ENCODE data around the gene HECTD1. TPM values are rescaled to one million over a fixed set of nuclear protein-coding genes. Genes with fewer than 3 reads are reported as not detected.

Gene HECTD1
- total RNA-seq, 1 experiment from 2014 or later = 160 TPM

- H3K36me3 ChIP-seq (ENCODE audit: control insufficient read depth in 1 of 2, insufficient read depth in 2 of 2, low read length in 2 of 2) = peaks cover 35 to 40% of the 10 kb centered on the region in 2 experiments; a peak in 3 of 4 replicates
- BruUV-seq (replicated peaks) = no TSS peak
- POLR2A ChIA-PET = no interaction called here
- intact Hi-C loops (cut with micrococcal nuclease) = no loop called here
- no peaks in the 10 kb centered on the region for H4K20me1 ChIP-seq (ENCODE audit: insufficient read depth)
- H3K9me2 ChIP-seq (ENCODE audit: insufficient read depth) = no peaks in the 10 kb centered on the region
- TF ChIP-seq POLR2A (IDR thresholded peaks at IDR 0.05; ENCODE audit: borderline replicate concordance, extremely low read depth, insufficient read depth, insufficient read length) = no peak
- no peak for TF ChIP-seq MAX (IDR thresholded peaks at IDR 0.05)
- TF ChIP-seq ZNF274 (IDR thresholded peaks at IDR 0.05; ENCODE audit: low read depth, low read length) = no peak
- TF ChIP-seq EZH2phosphoT487 (IDR thresholded peaks at IDR 0.05; ENCODE audit: borderline replicate concordance) = no peak
- no peak for TF ChIP-seq EZH2 (IDR thresholded peaks at IDR 0.05)
- no peak for TF ChIP-seq REST (IDR thresholded peaks at IDR 0.05; ENCODE audit: low read depth)
- no peak for TF ChIP-seq SP1 (IDR thresholded peaks at IDR 0.05; ENCODE audit: low read depth)
- no peak for TF ChIP-seq SIN3A (IDR thresholded peaks at IDR 0.05; ENCODE audit: low read depth)
- TF ChIP-seq POLR2AphosphoS5 (IDR thresholded peaks at IDR 0.05; ENCODE audit: low read depth, low read length) = no peak
- TF ChIP-seq TCF7L2 (IDR thresholded peaks at IDR 0.05; ENCODE audit: borderline replicate concordance, extremely low read depth, insufficient read depth, insufficient read length) = no peak
- no peak for TF ChIP-seq ZFX (IDR thresholded peaks at IDR 0.05)
- TF ChIP-seq ZBTB33 (IDR thresholded peaks at IDR 0.05; ENCODE audit: extremely low read depth, insufficient replicate concordance, low read length) = no peak
- no peak for TF ChIP-seq CTCF (IDR thresholded peaks at IDR 0.05 in 2 of 3, conservative IDR thresholded peaks at IDR 0.05 in 1 of 3; ENCODE audit: borderline replicate concordance in 1 of 3, insufficient read depth in 1 of 3, low read depth in 2 of 3, low read length in 2 of 3)
- TF ChIP-seq ATF3 (IDR thresholded peaks at IDR 0.05) = no peak
- no peak for TF ChIP-seq JUND (IDR thresholded peaks at IDR 0.05)
- no peak for TF ChIP-seq FOSL1 (IDR thresholded peaks at IDR 0.05; ENCODE audit: low read depth)
- ATAC-seq = no peak
- H3K9ac ChIP-seq (ENCODE audit: low read length) = no peak overlapping the region
- RAD21 ChIA-PET (ENCODE audit: low non-redundant PET in 1 of 2, low total read pairs in 2 of 2, uncharacterized antibody in 2 of 2, unreplicated experiment in 2 of 2) = no interaction called here
- H3K9me3 ChIP-seq (ENCODE audit: control insufficient read depth in 1 of 2, insufficient read depth in 1 of 2, low read depth in 1 of 2, low read length in 2 of 2) = no peaks in the 10 kb centered on the region
- H3K27me3 ChIP-seq (ENCODE audit: insufficient read depth, low read length) = no peaks in the 10 kb centered on the region
- H3K4me1 ChIP-seq (ENCODE audit: control insufficient read depth in 1 of 2, insufficient read depth in 2 of 2, low read length in 2 of 2) = peaks cover 2 to 15% of the 10 kb centered on the region in 2 experiments; a peak in 3 of 4 replicates
- no peak overlapping the region for H2AFZ ChIP-seq (ENCODE audit: low read depth, low read length, poor library complexity, severe bottlenecking)
- DNase-seq (ENCODE audit: low read depth, low spot score) = no peak
- no peak overlapping the region for H3K27ac ChIP-seq (ENCODE audit: low read depth, low read length)
- no peak overlapping the region for H3K4me2 ChIP-seq (ENCODE audit: low read length)
- CTCF ChIA-PET = interaction anchor here (1.0 kb wide), 1 partner anchor 278 kb away, joined by 3 read pairs; no protein-coding TSS in a partner anchor
- peaks cover 23% of the 10 kb centered on the region for H3K79me2 ChIP-seq (ENCODE audit: insufficient read depth, low read length)
- H3K4me3 ChIP-seq (replicated peaks in 1 of 2; ENCODE audit: low read depth in 1 of 2, low read length in 2 of 2) = no peak overlapping the region
Observed at GRCh38 chr14:31172084-31172483, 35.5 kb downstream of the HECTD1 start.

Measured in HCT116 (cell line).